Neural progenitor cell (in vitro differentiated cells): ENCODE data around the gene FAM53B. TPM values are rescaled to one million over a fixed set of nuclear protein-coding genes. Genes with fewer than 3 reads are reported as not detected.

Experiments
- DNase-seq: peaks from one replicate; pipeline ENCODE4 v3.0.0-alpha.2; 2016; ENCODE audit warnings: low spot score
- H2AFZ ChIP-seq: fragments of 200-600 bp; sonication (generic); replicated peaks from 2 replicates; pipeline ENCODE4 v1.6.1; 2016; ENCODE audit warnings: antibody characterized with exemption
- H3F3A ChIP-seq: fragments of 200-600 bp; sonication (generic); 2 replicates; pipeline ENCODE4 v1.6.1; 2016; ENCODE audit warnings: antibody characterized with exemption, low read depth
- H3K27ac ChIP-seq: fragments of 200-600 bp; sonication (generic); 2 replicates; pipeline ENCODE4 v1.5.1; 2016; ENCODE audit warnings: mild to moderate bottlenecking
- H3K27me3 ChIP-seq: fragments of 200-600 bp; sonication (generic); 2 replicates; pipeline ENCODE4 v1.6.1; 2016; ENCODE audit warnings: mild to moderate bottlenecking, moderate library complexity
- H3K36me3 ChIP-seq: fragments of 200-600 bp; sonication (generic); 2 replicates; pipeline ENCODE4 v1.5.1; 2016
- H3K4me1 ChIP-seq: fragments of 200-600 bp; sonication (generic); 2 replicates; pipeline ENCODE4 v1.6.1; 2016; ENCODE audit warnings: mixed run types
- H3K4me2 ChIP-seq: fragments of 200-600 bp; sonication (generic); 2 replicates; pipeline ENCODE4 v1.6.1; 2016
- H3K4me3 ChIP-seq: fragments of 200-600 bp; sonication (generic); 2 replicates; pipeline ENCODE4 v1.5.1; 2016
- H3K79me2 ChIP-seq: fragments of 200-600 bp; sonication (generic); 2 replicates; pipeline ENCODE4 v1.6.1; 2016; ENCODE audit warnings: low read depth
- H3K9ac ChIP-seq: fragments of 200-600 bp; sonication (generic); 2 replicates; pipeline ENCODE4 v1.6.1; 2016
- H3K9me3 ChIP-seq: fragments of 200-600 bp; sonication (generic); 2 replicates; pipeline ENCODE4 v1.5.1; 2016; ENCODE audit warnings: low read depth
- H4K20me1 ChIP-seq: fragments of 200-600 bp; sonication (generic); 2 replicates; pipeline ENCODE4 v1.6.1; 2016; ENCODE audit warnings: low read depth
- H3K27ac Mint-ChIP-seq: 3 replicates; pipeline ENCODE4 v1.8.0; 2021; ENCODE audit warnings: mixed read lengths
- H3K27me3 Mint-ChIP-seq: 2 replicates; pipeline ENCODE4 v1.8.0; 2022; ENCODE audit warnings: low read depth, mild to moderate bottlenecking, inconsistent platforms, moderate library complexity, mixed read lengths; ENCODE audit not compliant: insufficient read depth
- H3K36me3 Mint-ChIP-seq: 3 replicates; pipeline ENCODE4 v1.8.0; 2021; ENCODE audit warnings: mixed read lengths
- H3K4me1 Mint-ChIP-seq: 3 replicates; pipeline ENCODE4 v1.8.0; 2021; ENCODE audit warnings: mixed read lengths
- H3K4me3 Mint-ChIP-seq: 3 replicates; pipeline ENCODE4 v1.8.0; 2021; ENCODE audit warnings: mild to moderate bottlenecking, moderate library complexity, mixed read lengths
- H3K9me3 Mint-ChIP-seq: 3 replicates; pipeline ENCODE4 v1.8.0; 2020; ENCODE audit warnings: mixed read lengths
- EZH2 ChIP-seq: fragments of 200-600 bp; sonication (generic); IDR thresholded peaks from 2 replicates; pipeline ENCODE4 v1.6.1; 2017; ENCODE audit warnings: antibody characterized with exemption, mild to moderate bottlenecking, moderate library complexity
- EZH2phosphoT487 ChIP-seq: fragments of 200-600 bp; sonication (generic); IDR thresholded peaks from 2 replicates; pipeline ENCODE4 v1.6.1; 2017; ENCODE audit warnings: antibody characterized with exemption
- total RNA-seq: library from RNA; depleted of rRNA; stranded (reverse); fragments of >200 nt; gene quantifications from 2 replicates; pipeline ENCODE4 v1.2.3, GENCODE V29; 2015; ENCODE audit warnings: low replicate concordance
- TF ChIP-seq, protein P1 (sequence below): fragments of 200-600 bp; sonication (generic); IDR thresholded peaks from 2 replicates; pipeline ENCODE4 v1.5.1; 2017; ENCODE audit warnings: antibody characterized with exemption, mild to moderate bottlenecking

Gene FAM53B
- total RNA-seq, 1 donor from 2014 or later: 15.3 TPM

DNA sequence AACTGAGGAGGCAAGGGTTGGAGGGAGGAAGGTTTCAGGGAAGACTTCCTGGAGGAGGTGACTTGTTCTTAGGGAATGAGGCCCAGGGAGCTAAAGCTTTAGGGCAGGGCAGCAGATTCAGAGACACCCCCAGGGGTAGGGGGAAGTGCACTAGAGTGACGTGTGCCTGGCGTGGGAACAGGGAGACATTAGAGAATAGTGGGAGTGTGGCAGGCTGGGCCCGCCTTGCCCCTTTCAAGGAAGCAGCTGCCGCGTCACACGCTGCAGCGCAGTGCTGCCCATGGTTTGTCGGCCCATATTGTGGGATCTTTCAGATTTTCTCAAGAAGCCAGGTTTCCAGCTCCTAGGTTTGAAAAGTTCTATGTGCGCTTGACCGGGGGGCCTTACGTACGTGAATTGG lies 143.2 kb downstream of the FAM53B start:
- Histone ChIP-seq H3K36me3 (no peaks in the 10 kb centered on the region), H3F3A (no peaks in the 10 kb centered on the region), H3K79me2 (no peaks in the 10 kb centered on the region), H3K27ac (no peak overlapping the region), H3K27me3 (no peaks in the 10 kb centered on the region), H2AFZ (no peak overlapping the region), H3K4me3 (no peak overlapping the region), H3K9ac (no peak overlapping the region), H3K4me2 (no peak overlapping the region), H4K20me1 (no peaks in the 10 kb centered on the region), H3K4me1 (peaks cover 10% of the 10 kb centered on the region), H3K9me3 (no peaks in the 10 kb centered on the region)
- DNase-seq: no peak
- peaks cover 5% of the 10 kb centered on the region for H3K27me3 Mint-ChIP-seq
- peak overlapping the region; percentile 20 for H3K27ac Mint-ChIP-seq
- H3K4me3 Mint-ChIP-seq: no peak overlapping the region
- TF ChIP-seq EZH2phosphoT487: no peak
- no peak for TF ChIP-seq EZH2
- TF ChIP-seq, protein P1, sequence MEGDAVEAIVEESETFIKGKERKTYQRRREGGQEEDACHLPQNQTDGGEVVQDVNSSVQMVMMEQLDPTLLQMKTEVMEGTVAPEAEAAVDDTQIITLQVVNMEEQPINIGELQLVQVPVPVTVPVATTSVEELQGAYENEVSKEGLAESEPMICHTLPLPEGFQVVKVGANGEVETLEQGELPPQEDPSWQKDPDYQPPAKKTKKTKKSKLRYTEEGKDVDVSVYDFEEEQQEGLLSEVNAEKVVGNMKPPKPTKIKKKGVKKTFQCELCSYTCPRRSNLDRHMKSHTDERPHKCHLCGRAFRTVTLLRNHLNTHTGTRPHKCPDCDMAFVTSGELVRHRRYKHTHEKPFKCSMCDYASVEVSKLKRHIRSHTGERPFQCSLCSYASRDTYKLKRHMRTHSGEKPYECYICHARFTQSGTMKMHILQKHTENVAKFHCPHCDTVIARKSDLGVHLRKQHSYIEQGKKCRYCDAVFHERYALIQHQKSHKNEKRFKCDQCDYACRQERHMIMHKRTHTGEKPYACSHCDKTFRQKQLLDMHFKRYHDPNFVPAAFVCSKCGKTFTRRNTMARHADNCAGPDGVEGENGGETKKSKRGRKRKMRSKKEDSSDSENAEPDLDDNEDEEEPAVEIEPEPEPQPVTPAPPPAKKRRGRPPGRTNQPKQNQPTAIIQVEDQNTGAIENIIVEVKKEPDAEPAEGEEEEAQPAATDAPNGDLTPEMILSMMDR: no peak
- peaks cover 4% of the 10 kb centered on the region for H3K4me1 Mint-ChIP-seq
- no peaks in the 10 kb centered on the region for H3K36me3 Mint-ChIP-seq
- H3K9me3 Mint-ChIP-seq: no peaks in the 10 kb centered on the region

DNA sequence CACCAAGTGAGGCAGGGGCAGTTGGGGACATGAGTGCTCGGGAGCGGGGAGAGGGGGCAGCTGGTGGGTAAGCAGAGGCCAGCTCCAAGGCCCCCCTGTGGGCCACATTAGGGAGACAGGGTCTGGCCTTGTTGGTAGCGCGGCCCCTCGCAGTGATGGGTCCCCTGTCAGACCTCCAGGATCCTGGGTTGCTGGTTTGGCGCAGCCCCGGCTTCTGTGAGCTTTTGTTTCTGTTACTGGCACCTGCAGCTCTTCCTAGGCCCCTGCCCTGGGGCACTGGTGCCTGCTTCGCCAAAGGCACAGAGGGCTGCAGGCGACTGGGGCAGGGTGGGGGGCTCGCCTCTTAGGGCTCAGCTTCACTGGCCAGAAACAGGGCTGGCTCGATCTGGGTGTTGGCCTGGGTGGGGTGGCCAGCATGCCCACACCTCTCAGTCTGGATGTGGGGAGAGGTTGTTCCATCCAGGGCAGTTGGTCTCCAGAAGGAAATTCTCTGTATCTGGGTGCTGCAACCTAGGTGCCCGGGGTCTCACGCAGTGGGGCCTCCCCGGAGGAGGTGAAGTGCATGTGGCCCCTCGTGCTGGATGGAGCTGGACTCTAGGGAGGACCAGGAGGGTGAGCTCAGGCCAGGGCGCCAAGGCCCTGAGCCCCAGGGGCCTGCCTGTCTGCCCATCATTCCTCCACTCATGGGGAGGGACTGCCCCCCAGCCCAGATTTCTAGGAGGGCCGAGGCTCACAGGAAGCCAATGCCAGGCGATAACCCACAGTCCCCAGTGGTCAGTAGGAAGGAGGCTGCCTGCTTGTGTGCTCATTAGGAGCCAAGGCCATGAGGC lies 143.9 kb downstream of the FAM53B start:
- no peaks in the 10 kb centered on the region for H3K9me3 Mint-ChIP-seq

DNA sequence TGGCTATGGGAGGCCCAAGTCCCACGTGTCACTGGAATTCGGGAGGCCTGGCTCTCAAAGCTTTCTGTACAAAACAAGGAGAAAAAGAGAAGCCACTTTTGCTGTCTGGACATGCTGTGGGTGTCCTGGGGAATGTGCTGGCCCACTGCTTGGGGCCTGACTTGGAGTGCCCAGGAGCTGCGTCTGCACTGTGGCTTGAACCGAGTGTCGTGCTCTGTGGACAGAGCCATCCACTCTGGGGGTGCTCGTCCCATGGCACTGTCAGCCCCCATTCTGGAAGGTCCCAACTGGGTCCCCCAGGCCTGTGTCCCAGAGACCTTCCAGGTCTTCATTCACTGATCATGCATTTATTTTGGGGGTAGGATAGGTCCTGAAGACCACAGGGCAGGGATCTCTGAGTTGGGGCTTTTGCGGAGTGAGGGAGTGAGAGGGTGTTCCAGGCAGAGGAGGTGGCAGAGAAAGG lies 144.6 kb downstream of the FAM53B start:
- Histone ChIP-seq H3K79me2 (no peaks in the 10 kb centered on the region), H3K9me3 (no peaks in the 10 kb centered on the region), H3K9ac (no peak overlapping the region), H3K27me3 (no peaks in the 10 kb centered on the region), H4K20me1 (no peaks in the 10 kb centered on the region), H3K4me2 (no peak overlapping the region), H3K27ac (no peak overlapping the region), H3F3A (no peaks in the 10 kb centered on the region), H3K36me3 (no peaks in the 10 kb centered on the region), H2AFZ (no peak overlapping the region), H3K4me1 (peaks cover 10% of the 10 kb centered on the region), H3K4me3 (no peak overlapping the region)
- Mint-ChIP-seq H3K27me3 (peaks cover 5% of the 10 kb centered on the region), H3K9me3 (no peaks in the 10 kb centered on the region), H3K4me1 (no peaks in the 10 kb centered on the region), H3K4me3 (no peak overlapping the region), H3K36me3 (no peaks in the 10 kb centered on the region), H3K27ac (no peak overlapping the region)
- no peak for DNase-seq
- TF ChIP-seq EZH2phosphoT487: no peak
- TF ChIP-seq, protein P1: no peak
- no peak for TF ChIP-seq EZH2

More for the DNA sequence above, 143.9 kb downstream of the FAM53B start:
- no peak overlapping the region for H3K27ac ChIP-seq
- H3K4me1 Mint-ChIP-seq: peaks cover 1% of the 10 kb centered on the region
- peaks cover 5% of the 10 kb centered on the region for H3K27me3 Mint-ChIP-seq
- H3K9me3 ChIP-seq: no peaks in the 10 kb centered on the region
- H3K9ac ChIP-seq: no peak overlapping the region
- no peaks in the 10 kb centered on the region for H4K20me1 ChIP-seq
- H3K27me3 ChIP-seq: no peaks in the 10 kb centered on the region
- no peak overlapping the region for H3K4me3 ChIP-seq
- peaks cover 10% of the 10 kb centered on the region for H3K4me1 ChIP-seq
- no peak for DNase-seq
- TF ChIP-seq EZH2 (no peak), EZH2phosphoT487 (no peak)
- TF ChIP-seq, protein P1: no peak
- no peak overlapping the region for H3K4me2 ChIP-seq
- no peaks in the 10 kb centered on the region for H3F3A ChIP-seq
- H3K36me3 ChIP-seq: no peaks in the 10 kb centered on the region
- H3K27ac Mint-ChIP-seq: peak overlapping the region; percentile 20
- no peaks in the 10 kb centered on the region for H3K36me3 Mint-ChIP-seq
- no peak overlapping the region for H2AFZ ChIP-seq
- H3K79me2 ChIP-seq: no peaks in the 10 kb centered on the region
- H3K4me3 Mint-ChIP-seq: no peak overlapping the region
